GM18505 (cell line): ENCODE measurements around the gene GLUD1.
A peak's percentile ranks its signal among the peaks of the same experiment; 100 is the strongest.
"Not testable (repeated sequence)": the region's sequence is repeated elsewhere in the genome, so short reads cannot be mapped to it uniquely, and the experiment has no call there.

Experiments
- ATAC-seq: cut with Tn5 transposase; IDR thresholded peaks from one replicate; pipeline ENCODE4 v1.9.1; 2021; ENCODE audit not compliant: unreplicated experiment
- POLR2A ChIP-seq: IDR thresholded peaks from 4 replicates; pipeline ENCODE4 v1.6.1; 2011; ENCODE audit warnings: borderline replicate concordance; ENCODE audit not compliant: insufficient read depth, insufficient read length; ENCODE audit errors: extremely low read depth

Gene GLUD1

DNA sequence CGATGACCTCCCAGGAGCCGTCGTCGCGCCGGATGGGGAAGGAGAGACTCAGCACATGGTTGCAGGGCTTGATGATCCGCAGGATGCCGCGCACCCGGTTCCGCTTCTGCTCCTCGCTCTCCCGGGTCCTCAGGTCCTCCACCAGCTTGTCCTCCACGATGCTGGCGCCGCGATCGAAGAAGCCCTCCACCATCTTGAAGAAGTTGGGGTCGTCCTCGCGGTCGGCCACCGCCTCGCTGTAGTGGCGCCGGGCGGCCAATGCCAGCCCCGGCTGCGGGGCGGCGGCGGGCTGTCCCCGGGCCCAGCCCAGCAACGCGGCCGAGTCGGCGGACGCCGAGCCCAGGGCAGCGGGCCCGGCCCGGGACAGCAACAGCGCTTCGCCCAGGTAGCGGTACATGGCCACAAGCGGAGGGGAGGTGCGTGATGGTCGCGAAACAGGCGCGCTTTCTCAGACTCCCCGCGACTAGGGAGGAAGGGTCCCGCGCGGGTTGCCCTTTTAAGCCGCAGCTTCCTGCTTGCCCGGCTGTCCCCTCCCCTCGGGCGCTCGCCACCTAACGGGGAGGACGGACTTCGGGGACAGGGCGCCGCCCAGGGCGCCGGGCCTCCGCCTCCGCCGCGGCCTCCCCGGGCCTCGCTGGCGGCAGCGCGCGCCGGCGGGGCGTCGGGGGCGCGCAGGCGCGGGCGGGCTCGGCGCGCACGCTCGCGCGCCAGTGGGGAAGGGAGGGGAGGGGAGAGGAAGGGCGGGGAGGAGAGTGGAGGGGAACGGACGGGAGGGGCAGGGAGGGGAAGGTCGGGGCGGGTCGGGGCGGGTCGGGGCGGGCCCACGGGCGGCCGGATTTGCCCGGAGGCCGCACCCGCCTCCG, at the start of gene GLUD1, which contains the start of gene SHLD2:
GLUD1 (minus strand) TSS at position 471 of the 863 bp plus-strand sequence; CDS start at position 397, 74 bp downstream.
SHLD2 (plus strand) TSS at position 834 of the 863 bp plus-strand sequence. CDS start 56,149 bp downstream, outside the sequence.
- peak; percentile 74 for TF ChIP-seq POLR2A
- peak; percentile 61 for ATAC-seq

- ATAC-seq, result not testable (repeated sequence)
Observed at GRCh38 chr10:87143109-87143418, 48.4 kb upstream of the GLUD1 start.

- ATAC-seq, result not testable (repeated sequence)
Observed at GRCh38 chr10:87142230-87143108, 47.8 kb upstream of the GLUD1 start.

- ATAC-seq, result not testable (repeated sequence)
Observed at GRCh38 chr10:87137478-87137877, 42.8 kb upstream of the GLUD1 start.

DNA sequence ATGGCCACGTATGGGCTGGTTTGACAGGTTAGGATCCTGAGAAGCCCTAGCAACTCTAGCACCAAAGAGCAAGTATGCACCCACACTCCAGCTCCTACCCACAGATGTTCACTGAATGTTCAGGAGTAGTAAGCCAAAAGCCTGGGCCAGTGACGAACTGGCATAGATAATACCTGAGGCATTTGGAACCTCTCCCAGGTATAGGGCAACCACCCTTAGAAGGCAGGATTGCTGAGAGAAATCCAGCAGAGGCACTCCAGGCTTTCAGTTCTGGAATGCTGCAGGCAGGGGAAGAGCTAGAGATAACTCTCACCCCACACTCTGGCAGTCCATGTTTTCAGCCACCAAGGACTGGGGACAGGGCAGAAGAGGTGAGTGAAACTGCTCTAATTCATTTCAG, 39.8 kb upstream of the GLUD1 start:
- not testable (repeated sequence) for ATAC-seq

DNA sequence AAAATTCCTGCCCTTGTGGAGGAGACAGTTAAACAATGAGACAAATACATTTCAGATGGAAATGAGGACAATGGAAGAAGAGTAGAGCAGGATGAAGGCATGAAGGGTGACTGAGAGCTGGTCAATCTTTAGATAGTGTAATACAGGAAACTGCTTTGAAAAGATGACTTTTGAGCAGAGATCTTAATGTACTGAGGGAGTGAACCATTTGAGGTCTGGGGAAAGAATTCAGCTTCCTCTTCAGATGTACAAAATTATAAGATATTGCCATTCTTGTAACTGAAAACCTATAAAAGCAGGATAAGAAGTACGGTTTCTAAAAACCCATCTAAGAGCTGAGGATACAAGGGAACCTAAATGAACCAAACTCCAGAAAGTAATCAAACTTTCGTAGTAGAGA, 39.3 kb upstream of the GLUD1 start:
- not testable (repeated sequence) for ATAC-seq

DNA sequence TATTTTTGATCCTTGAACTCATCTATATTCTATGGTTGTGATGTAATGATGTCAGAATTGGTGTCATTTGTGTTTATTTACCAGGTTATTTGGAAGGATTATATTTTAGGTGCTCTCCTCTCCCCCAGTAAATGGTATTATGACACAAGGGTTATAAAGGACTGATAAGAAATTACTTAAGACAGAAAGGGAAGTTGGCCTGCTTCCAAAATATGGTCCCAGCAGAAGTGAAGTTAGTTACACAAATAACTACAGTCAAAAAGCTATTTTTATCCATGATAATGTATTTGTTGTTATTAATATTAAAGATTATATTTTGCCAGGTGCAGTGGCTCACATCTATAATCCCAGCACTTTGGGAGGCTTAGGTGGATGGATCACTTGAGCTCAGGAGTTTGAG, 37.5 kb upstream of the GLUD1 start:
- ATAC-seq, result not testable (repeated sequence)

- not testable (repeated sequence) for ATAC-seq
Observed at GRCh38 chr10:87127607-87128156, 33.0 kb upstream of the GLUD1 start.

GRCh38 chr10:87127048-87127447, 32.4 kb upstream of the GLUD1 start:
- not testable (repeated sequence) for ATAC-seq

DNA sequence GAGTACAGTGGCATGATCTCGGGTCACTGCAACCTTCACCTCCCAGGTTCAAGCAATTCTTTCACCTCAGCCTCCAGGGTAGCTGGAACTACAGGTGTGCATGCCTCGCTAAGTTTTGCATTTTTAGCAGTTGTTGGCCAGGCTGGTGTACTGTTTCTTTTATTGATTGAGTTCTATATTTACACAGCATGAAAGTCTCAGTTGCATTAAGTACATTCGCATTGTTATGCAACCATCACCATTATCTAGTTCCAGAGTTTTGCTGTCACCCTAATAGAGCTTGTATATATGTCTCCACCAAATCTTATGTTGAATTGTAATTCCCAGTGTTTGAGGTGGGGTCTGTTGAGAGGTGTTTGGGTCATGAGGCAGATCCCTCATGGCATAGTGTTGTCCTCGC, 28.7 kb upstream of the GLUD1 start:
- not testable (repeated sequence) for ATAC-seq

- ATAC-seq, result not testable (repeated sequence)
Observed at GRCh38 chr10:87119029-87119428, 24.4 kb upstream of the GLUD1 start.

DNA sequence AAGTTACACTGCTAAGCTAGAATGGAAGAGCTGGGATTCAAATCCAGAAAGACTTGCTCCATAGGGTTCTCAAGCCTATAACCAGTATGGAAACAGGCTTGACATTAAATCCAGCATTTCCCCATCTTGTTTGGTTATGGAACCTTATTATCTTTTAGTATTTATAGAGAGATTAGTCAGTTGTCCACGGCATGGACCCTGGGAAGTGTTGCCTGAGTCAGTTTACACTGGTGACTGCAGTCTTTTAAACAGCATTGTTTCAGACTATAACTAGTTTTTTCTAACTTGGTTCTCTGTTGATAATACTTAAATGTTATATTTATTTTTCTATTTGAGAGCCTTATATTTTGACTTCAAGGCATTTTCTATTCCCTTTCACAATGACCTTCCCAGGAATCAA, 23.5 kb upstream of the GLUD1 start:
- ATAC-seq, result not testable (repeated sequence)

GRCh38 chr10:87105446-87106124, 10.9 kb upstream of the GLUD1 start:
- no peak for ATAC-seq
- TF ChIP-seq POLR2A, result no peak

GRCh38 chr10:87104727-87105126, 10.1 kb upstream of the GLUD1 start:
- ATAC-seq, result not testable (repeated sequence)

DNA sequence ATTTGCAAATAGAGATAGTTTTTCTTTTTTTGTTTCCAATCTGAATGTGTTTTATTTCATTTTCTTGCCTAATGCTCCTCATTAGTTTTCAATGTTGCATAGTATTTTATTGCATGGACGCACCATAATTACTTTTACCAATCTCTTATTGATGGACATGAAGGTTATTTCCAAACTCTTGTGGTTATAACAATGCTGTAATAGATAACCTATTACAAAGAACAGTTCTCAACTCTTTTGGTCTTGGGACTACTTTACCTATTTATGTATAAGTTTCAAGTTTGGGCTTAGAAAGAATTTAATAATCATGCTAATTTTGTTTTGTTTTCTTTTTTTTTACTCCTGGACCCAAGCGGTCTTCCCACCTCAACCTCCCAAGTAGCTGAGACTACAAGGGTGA, 7.4 kb upstream of the GLUD1 start:
- no peak for TF ChIP-seq POLR2A
- ATAC-seq, result no peak
